Esophagus (tissue), 2 donors: ENCODE measurements around the gene ZFC3H1. TPM values are rescaled to one million over a fixed set of nuclear protein-coding genes. Genes with fewer than 3 reads are reported as not detected.

Source experiments
- H3K27ac ChIP-seq, 2 donors: one replicate each; pipeline ENCODE4 v1.5.1; 2013; ENCODE audit warnings: low read depth in 2 of 2, mild to moderate bottlenecking in 2 of 2, inconsistent platforms in 1 of 2, low read length in 1 of 2, moderate library complexity in 1 of 2
- H3K27me3 ChIP-seq, 2 donors: one replicate each; pipeline ENCODE4 v1.6.1; 2013; ENCODE audit warnings: low read length in 2 of 2, control low read depth in 1 of 2, mild to moderate bottlenecking in 1 of 2; ENCODE audit not compliant: insufficient read depth in 2 of 2, control insufficient read depth in 1 of 2
- H3K36me3 ChIP-seq, 2 donors: one replicate each; pipeline ENCODE4 v1.6.1; 2013; ENCODE audit warnings: low read length in 1 of 2; ENCODE audit not compliant: control insufficient read depth in 2 of 2, insufficient read depth in 2 of 2
- H3K4me1 ChIP-seq, 2 donors: one replicate each; pipeline ENCODE4 v1.6.1; 2013; ENCODE audit warnings: low read length in 1 of 2; ENCODE audit not compliant: control insufficient read depth in 2 of 2, insufficient read depth in 2 of 2
- H3K4me3 ChIP-seq, 2 donors: one replicate each; pipeline ENCODE4 v1.5.1; 2013; ENCODE audit warnings: low read length in 2 of 2, mild to moderate bottlenecking in 2 of 2, low read depth in 1 of 2, moderate library complexity in 1 of 2
- H3K9me3 ChIP-seq, 2 donors: one replicate each; pipeline ENCODE4 v1.6.1; 2013; ENCODE audit warnings: mild to moderate bottlenecking in 2 of 2, low read depth in 1 of 2, low read length in 1 of 2, moderate library complexity in 1 of 2; ENCODE audit not compliant: control insufficient read depth in 2 of 2, insufficient read depth in 1 of 2
- WGBS, 2 donors: extraction: QIAGEN DNeasy Blood & Tissue Kit; methylation state at CpG; one replicate each; pipeline ENCODE4 v1.1.7; 2013; 5-methylcytosine and 5-hydroxymethylcytosine counted together
- polyA plus RNA-seq, 2 donors: library from polyadenylated mRNA; stranded (reverse); fragments of 200-250 nt; gene quantifications; one replicate each; pipeline ENCODE4 v1.2.3, GENCODE V29; 2013
- donor health status: healthy with polysubstance abuse.
- donor health status: Bipolar disorder and iron deficiency.

ZFC3H1 gene
- polyA plus RNA-seq, 2 donors: 15.5 to 24.7 TPM

DNA sequence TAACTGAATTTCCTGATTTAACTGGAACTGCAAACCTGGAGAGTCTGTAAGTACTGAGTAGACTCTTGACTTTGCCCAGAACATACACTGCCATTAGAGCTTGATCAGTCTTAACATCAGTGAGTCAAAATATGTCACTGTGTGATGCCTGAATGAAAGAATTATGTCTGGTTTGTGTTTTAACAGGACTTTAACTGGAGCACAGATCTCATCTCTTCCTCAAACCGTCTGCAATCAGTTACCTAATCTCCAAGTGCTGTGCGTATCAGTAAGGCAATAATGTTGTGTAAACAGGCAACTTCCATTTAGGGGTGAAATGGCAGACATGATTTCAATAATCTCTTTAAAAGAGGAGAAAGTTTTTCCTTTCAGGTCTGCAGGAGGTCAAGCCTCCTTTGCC, 97.0 kb downstream of the ZFC3H1 start:
- H3K36me3 ChIP-seq: no peaks in the 10 kb centered on the region
- H3K4me3 ChIP-seq: no peak overlapping the region
- H3K27me3 ChIP-seq: no peaks in the 10 kb centered on the region
- H3K27ac ChIP-seq: no peak overlapping the region
- WGBS, 2 donors: 60 to 61% methylated on average over 2 of the region's 2 CpGs
- H3K4me1 ChIP-seq: no peaks in the 10 kb centered on the region
- peaks cover 0 to 3% of the 10 kb centered on the region in 2 donors for H3K9me3 ChIP-seq

DNA sequence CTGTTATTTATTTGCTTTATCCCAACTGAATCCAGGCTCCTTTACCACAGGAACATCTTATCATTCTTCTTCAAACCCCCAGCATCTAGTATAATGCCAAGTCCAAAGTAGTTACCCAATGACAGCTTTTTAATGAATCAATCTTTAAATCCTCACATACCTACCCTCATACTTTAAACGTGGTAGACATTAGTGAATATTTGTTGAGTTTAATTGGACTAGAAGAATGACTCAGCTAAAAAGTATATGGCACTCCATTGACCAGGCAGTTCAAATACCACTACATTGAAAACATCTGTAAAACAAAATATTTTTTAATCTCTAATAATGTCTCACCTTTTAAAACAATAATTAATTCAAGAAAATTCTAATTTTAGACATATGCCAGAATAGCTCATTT, 98.1 kb downstream of the ZFC3H1 start:
- no peaks in the 10 kb centered on the region for H3K4me1 ChIP-seq
- peaks cover 0 to 3% of the 10 kb centered on the region in 2 donors for H3K9me3 ChIP-seq
- H3K27me3 ChIP-seq: no peaks in the 10 kb centered on the region
- no peaks in the 10 kb centered on the region for H3K36me3 ChIP-seq
- no peak overlapping the region for H3K4me3 ChIP-seq
- WGBS, 2 donors: 49 to 57% methylated on average over 1 of the region's 1 CpG
- no peak overlapping the region for H3K27ac ChIP-seq

- WGBS, 2 donors: 75 to 81% methylated on average over 11 of the region's 11 CpGs
- Histone ChIP-seq H3K4me1 (no peaks in the 10 kb centered on the region), H3K9me3 (peaks cover 0 to 3% of the 10 kb centered on the region in 2 donors), H3K27me3 (no peaks in the 10 kb centered on the region), H3K27ac (no peak overlapping the region), H3K4me3 (no peak overlapping the region), H3K36me3 (no peaks in the 10 kb centered on the region)
These were observed 100.7 kb downstream of the ZFC3H1 start for GRCh38 chr12:71562676-71563595.

Other genes with a start within 250 kb of the ZFC3H1 start
- gene LGR5, start 224.1 kb downstream of the ZFC3H1 start, polyA plus RNA-seq: under 1 TPM in 1 of 2 donors, not detected in 1; 0.01 TPM
- gene THAP2, start 453 bp upstream of the ZFC3H1 start, polyA plus RNA-seq: 1 to 10 TPM; 3.6 to 5.7 TPM
- 10 to 100 TPM; 15.5 to 32.1 TPM for gene TMEM19, start 22.2 kb upstream of the ZFC3H1 start, polyA plus RNA-seq
- gene RAB21, start 91.0 kb upstream of the ZFC3H1 start, polyA plus RNA-seq: 10 to 100 TPM; 11.1 to 24.7 TPM
- 10 to 100 TPM; 12.3 to 14.7 TPM for gene TBC1D15, start 175.9 kb upstream of the ZFC3H1 start, polyA plus RNA-seq